Adrenal gland (tissue), 12 donors: ENCODE results near the gene NOSTRIN. TPM values are rescaled to one million over a fixed set of nuclear protein-coding genes. Genes with fewer than 3 reads are reported as not detected.

Experiments
- DNase-seq, 7 donors: peaks; one replicate each; pipeline ENCODE4 v3.0.0-alpha.2; 2019 to 2020
- H3K27ac ChIP-seq, 5 donors: fragments of 200-600 bp; sonication (generic) in 4 of 5; 1 replicate in 3 of 5; 2 replicates in 2 of 5; pipeline versions ENCODE4 v1.5.1 to v1.8.0; 2016 to 2020; ENCODE audit warnings: mild to moderate bottlenecking in 1 of 5
- H3K27me3 ChIP-seq: fragments of 200-600 bp; 2 replicates; pipeline ENCODE4 v1.8.0; 2021
- H3K36me3 ChIP-seq, 2 donors: fragments of 200-600 bp; replicated peaks in 1 of 2; 1 replicate in 1 of 2; 2 replicates in 1 of 2; pipeline versions ENCODE4 v1.5.1 to v1.8.0; 2018 to 2022
- H3K4me1 ChIP-seq, 2 donors: fragments of 200-600 bp; replicated peaks in 1 of 2; 1 replicate in 1 of 2; 2 replicates in 1 of 2; pipeline versions ENCODE4 v1.5.1 to v1.8.0; 2018 to 2021
- H3K4me3 ChIP-seq, 4 donors: fragments of 200-600 bp; sonication (generic) in 3 of 4; one replicate each; pipeline ENCODE4 v1.5.1; 2016 to 2018
- H3K9me3 ChIP-seq, 3 donors: fragments of 200-600 bp; sonication (generic) in 1 of 3; replicated peaks in 1 of 3; 1 replicate in 2 of 3; 2 replicates in 1 of 3; pipeline versions ENCODE4 v1.5.1 to v1.8.0; 2016 to 2021
- CTCF ChIP-seq, 6 experiments: fragments of 450-650 bp in 4 of 6; fragments of 200-600 bp in 2 of 6; sonication (generic) in 1 of 6; IDR thresholded peaks; 1 replicate in 5 of 6; 2 replicates in 1 of 6; pipeline versions ENCODE4 v1.5.1 to v1.8.0; 2016 to 2021; ENCODE audit warnings: antibody characterized with exemption in 6 of 6, mild to moderate bottlenecking in 2 of 6, moderate library complexity in 1 of 6
- POLR2A ChIP-seq, 2 donors: fragments of 450-650 bp; IDR thresholded peaks; one replicate each; pipeline ENCODE4 v1.6.1; 2017; ENCODE audit warnings: antibody characterized with exemption in 2 of 2, mild to moderate bottlenecking in 2 of 2, moderate library complexity in 1 of 2
- WGBS, 4 donors: extraction: QIAGEN DNeasy Blood & Tissue Kit in 2 of 4; methylation state at CpG; one replicate each; pipeline versions ENCODE4 v1.1.5 to v1.1.7; 2013 to 2017; 5-methylcytosine and 5-hydroxymethylcytosine counted together
- intact Hi-C, 2 donors: fragments of 100-400 bp; cut with DNase I; formaldehyde crosslinking; loops; one replicate each; pipeline versions ENCODE4 v1.14.1 to v1.15.0; 2022 to 2023
- polyA plus RNA-seq, 3 donors: library from polyadenylated mRNA; stranded (reverse); fragments of 200-250 nt in 2 of 3; fragments of 350-450 nt in 1 of 3; fragmentation: Illumina TruSeq in 1 of 3; extraction: RNeasy Lipid Tissue Mini Kit (QIAGEN cat#74804) in 1 of 3; gene quantifications; one replicate each; pipeline ENCODE4 v1.2.3, GENCODE V29; 2013 to 2014
- total RNA-seq, 9 donors: library from RNA; depleted of rRNA in 4 of 9; stranded (reverse); fragments of >200 nt in 4 of 9; fragments of 120-200 nt in 1 of 9; fragmentation: NEBNext Ultra II Directional in 1 of 9; extraction: Animal tissue kit (Norgen Biotek cat#: 25700) in 1 of 9; gene quantifications; one replicate each; pipeline versions ENCODE4 v1.1.0 to v1.2.4, GENCODE V29; 2013 to 2023
- donor health status: healthy with polysubstance abuse.
- donor health status: Bipolar disorder and iron deficiency.
- donor health status: DM: yes; HTN: yes; CAD: no.
- donor health status: DM: no; HTN: no; CAD: no.
- donor health status: DM: no; HTN: no; CAD: no.
- donor health status: DM: yes; HTN: yes; CAD: no.

The NOSTRIN gene
- total and polyA plus RNA-seq, 12 donors, result 13.9 to 134 (median 35.6) TPM

- intact Hi-C loops, result no loop called here
- TF ChIP-seq CTCF (IDR thresholded peaks at IDR 0.05) (no peak), POLR2A (IDR thresholded peaks at IDR 0.05) (no peak)
Observed at GRCh38 chr2:168814939-168815907, 12.8 kb downstream of the NOSTRIN start.

GRCh38 chr2:168816369-168816768 is 13.9 kb downstream of the NOSTRIN start:
- Histone ChIP-seq H3K4me3 (no peak overlapping the region), H3K36me3 (no peaks in the 10 kb centered on the region), H3K4me1 (peaks cover 8 to 18% of the 10 kb centered on the region in 2 donors), H3K27ac (no peak overlapping the region), H3K27me3 (no peaks in the 10 kb centered on the region), H3K9me3 (no peaks in the 10 kb centered on the region)
- TF ChIP-seq POLR2A (IDR thresholded peaks at IDR 0.05) (no peak), CTCF (IDR thresholded peaks at IDR 0.05) (no peak)
- peak in 4 of 7 donors; percentile 24 to 50 (median 36) for DNase-seq
- WGBS, 4 donors, result 44 to 65% (median 50%) methylated on average over 3 of the region's 3 CpGs
- intact Hi-C loops, result no loop called here

More at GRCh38 chr2:168814939-168815907, 12.8 kb downstream of the NOSTRIN start:
- no peak overlapping the region for H3K27ac ChIP-seq
- no peaks in the 10 kb centered on the region for H3K9me3 ChIP-seq
- peaks cover 8 to 18% of the 10 kb centered on the region in 2 donors for H3K4me1 ChIP-seq
- H3K4me3 ChIP-seq, result no peak overlapping the region
- H3K27me3 ChIP-seq, result no peaks in the 10 kb centered on the region
- H3K36me3 ChIP-seq, result no peaks in the 10 kb centered on the region
- DNase-seq, result no peak
- 97 to 100% (median 99%) methylated on average over 1 of the region's 1 CpG for WGBS, 4 donors

- Histone ChIP-seq H3K9me3 (no peaks in the 10 kb centered on the region), H3K36me3 (no peaks in the 10 kb centered on the region), H3K4me3 (no peak overlapping the region), H3K27me3 (no peaks in the 10 kb centered on the region), H3K27ac (no peak overlapping the region), H3K4me1 (no peaks in the 10 kb centered on the region)
- TF ChIP-seq CTCF (IDR thresholded peaks at IDR 0.05), result no peak
- intact Hi-C loops, result no loop called here
- 59 to 75% (median 65%) methylated on average over 10 of the region's 10 CpGs for WGBS, 4 donors
- no peak for DNase-seq
Observed at GRCh38 chr2:168819050-168819715, 16.7 kb downstream of the NOSTRIN start.

GRCh38 chr2:168819829-168820489 is 17.5 kb downstream of the NOSTRIN start:
- Histone ChIP-seq H3K4me1 (no peaks in the 10 kb centered on the region), H3K27me3 (no peaks in the 10 kb centered on the region), H3K27ac (no peak overlapping the region), H3K4me3 (no peak overlapping the region), H3K36me3 (no peaks in the 10 kb centered on the region), H3K9me3 (no peaks in the 10 kb centered on the region)
- TF ChIP-seq POLR2A (IDR thresholded peaks at IDR 0.05) (no peak), CTCF (IDR thresholded peaks at IDR 0.05) (no peak)
- no peak for DNase-seq
- intact Hi-C loops, result no loop called here
- WGBS, 4 donors, result 86 to 92% (median 90%) methylated on average over 6 of the region's 6 CpGs
